Suprapubic skin (tissue), 4 donors: Measurements from ENCODE around the gene SLC44A1.

ENCODE experiments used
- EP300 ChIP-seq: sonication (generic); formaldehyde crosslinking; IDR thresholded peaks from one replicate; pipeline ENCODE4 v1.6.1; 2017; ENCODE audit warnings: antibody characterized with exemption
- POLR2A ChIP-seq, 2 donors: fragments of 450-650 bp; IDR thresholded peaks; one replicate each; pipeline ENCODE4 v1.6.1; 2017; ENCODE audit warnings: antibody characterized with exemption in 2 of 2, mild to moderate bottlenecking in 2 of 2, moderate library complexity in 2 of 2
- POLR2AphosphoS5 ChIP-seq, 3 donors: sonication (generic); formaldehyde crosslinking; IDR thresholded peaks; one replicate each; pipeline ENCODE4 v1.6.1; 2017; ENCODE audit warnings: antibody characterized with exemption in 3 of 3
- TF ChIP-seq, protein P1 (sequence below), 2 donors: fragments of 200-600 bp in 1 of 2; fragments of 450-650 bp in 1 of 2; sonication (generic) in 1 of 2; IDR thresholded peaks; one replicate each; pipeline ENCODE4 v1.5.1; 2016 to 2019; ENCODE audit warnings: antibody characterized with exemption in 2 of 2, mild to moderate bottlenecking in 1 of 2, moderate library complexity in 1 of 2

- TF ChIP-seq, protein P1, sequence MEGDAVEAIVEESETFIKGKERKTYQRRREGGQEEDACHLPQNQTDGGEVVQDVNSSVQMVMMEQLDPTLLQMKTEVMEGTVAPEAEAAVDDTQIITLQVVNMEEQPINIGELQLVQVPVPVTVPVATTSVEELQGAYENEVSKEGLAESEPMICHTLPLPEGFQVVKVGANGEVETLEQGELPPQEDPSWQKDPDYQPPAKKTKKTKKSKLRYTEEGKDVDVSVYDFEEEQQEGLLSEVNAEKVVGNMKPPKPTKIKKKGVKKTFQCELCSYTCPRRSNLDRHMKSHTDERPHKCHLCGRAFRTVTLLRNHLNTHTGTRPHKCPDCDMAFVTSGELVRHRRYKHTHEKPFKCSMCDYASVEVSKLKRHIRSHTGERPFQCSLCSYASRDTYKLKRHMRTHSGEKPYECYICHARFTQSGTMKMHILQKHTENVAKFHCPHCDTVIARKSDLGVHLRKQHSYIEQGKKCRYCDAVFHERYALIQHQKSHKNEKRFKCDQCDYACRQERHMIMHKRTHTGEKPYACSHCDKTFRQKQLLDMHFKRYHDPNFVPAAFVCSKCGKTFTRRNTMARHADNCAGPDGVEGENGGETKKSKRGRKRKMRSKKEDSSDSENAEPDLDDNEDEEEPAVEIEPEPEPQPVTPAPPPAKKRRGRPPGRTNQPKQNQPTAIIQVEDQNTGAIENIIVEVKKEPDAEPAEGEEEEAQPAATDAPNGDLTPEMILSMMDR (IDR thresholded peaks at IDR 0.05), result no peak
- TF ChIP-seq POLR2AphosphoS5 (IDR thresholded peaks at IDR 0.05) (no peak), POLR2A (IDR thresholded peaks at IDR 0.05) (no peak), EP300 (no peak)
Measured at GRCh38 chr9:105403552-105404248, 159.2 kb downstream of the SLC44A1 start.
